Activated naive CD4-positive, alpha-beta T cell treated with anti-CD3 and anti-CD28 coated beads for 36 hours (primary cell): Measurements from ENCODE around the gene NAMPT. TPM values are rescaled to one million over a fixed set of nuclear protein-coding genes. Genes with fewer than 3 reads are reported as not detected.

Source experiments
- CTCF ChIA-PET: fragments of 350-600 bp; sonication (Branson Sonifier 250); formaldehyde crosslinking; loops from one replicate; lab custom pipeline; 2021; ENCODE audit warnings: antibody characterized with exemption; lab: Charles Lee
- DNase-seq: peaks from one replicate; pipeline ENCODE4 v3.0.0-alpha.2; 2020
- H3K27ac Mint-ChIP-seq: one replicate; pipeline ENCODE4 v1.8.0; 2021; ENCODE audit warnings: mild to moderate bottlenecking, mixed read lengths
- H3K27me3 Mint-ChIP-seq: one replicate; pipeline ENCODE4 v1.8.0; 2021; ENCODE audit warnings: low read depth, mixed read lengths
- H3K36me3 Mint-ChIP-seq: one replicate; pipeline ENCODE4 v1.8.0; 2021; ENCODE audit warnings: low read depth, mixed read lengths
- H3K4me1 Mint-ChIP-seq: one replicate; pipeline ENCODE4 v1.8.0; 2021; ENCODE audit warnings: low read depth, mixed read lengths
- H3K4me3 Mint-ChIP-seq: one replicate; pipeline ENCODE4 v1.8.0; 2021; ENCODE audit warnings: mild to moderate bottlenecking, moderate library complexity, mixed read lengths
- H3K9me3 Mint-ChIP-seq: one replicate; pipeline ENCODE4 v1.8.0; 2021; ENCODE audit warnings: mixed read lengths
- intact Hi-C: fragments of 100-400 bp; cut with micrococcal nuclease; formaldehyde crosslinking; loops from one replicate; pipeline ENCODE4 v1.15.1; 2023
- total RNA-seq, 2 experiments: library from RNA; stranded (reverse); gene quantifications; one replicate each; pipeline ENCODE4 v1.2.3, GENCODE V29; 2021

NAMPT gene
- total RNA-seq, 2 experiments from 2014 or later: 932 to 1,015 TPM

GRCh38 chr7:106262221-106262881, 22.4 kb downstream of the NAMPT start:
- Mint-ChIP-seq H3K27ac (peak overlapping the region; percentile 57), H3K4me3 (no peak overlapping the region), H3K9me3 (no peaks in the 10 kb centered on the region), H3K36me3 (peaks cover 88% of the 10 kb centered on the region), H3K4me1 (peaks cover 77% of the 10 kb centered on the region), H3K27me3 (no peaks in the 10 kb centered on the region)
- CTCF ChIA-PET: no interaction called here
- no peak for DNase-seq
- intact Hi-C loops: loop anchor here (5.0 kb wide), 1 partner anchor 200 kb away; no protein-coding TSS in a partner anchor

DNA sequence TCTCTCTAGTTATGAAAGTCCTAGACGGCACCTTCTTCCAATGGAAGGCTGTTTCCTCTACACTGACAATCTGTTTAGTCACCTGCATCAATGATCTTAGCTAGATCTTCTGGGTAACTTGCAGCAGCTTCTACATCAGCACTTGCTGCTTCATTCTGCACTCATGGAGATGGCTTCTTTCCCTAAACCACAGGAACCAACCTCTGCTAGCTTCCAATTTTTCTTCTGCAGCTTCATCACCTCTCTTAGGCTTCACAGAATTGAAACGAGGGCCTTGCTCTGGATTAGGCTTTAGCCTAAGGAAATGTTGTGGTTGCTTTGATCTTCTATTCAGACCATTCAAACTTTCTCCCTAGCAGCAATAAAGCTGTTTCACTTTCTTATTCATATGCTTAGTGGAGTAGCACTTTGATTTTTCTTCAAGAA, 24.6 kb downstream of the NAMPT start:
- Mint-ChIP-seq H3K36me3 (peaks cover 87% of the 10 kb centered on the region), H3K9me3 (no peaks in the 10 kb centered on the region), H3K4me1 (peaks cover 79% of the 10 kb centered on the region), H3K27ac (peak overlapping the region; percentile 76), H3K4me3 (no peak overlapping the region), H3K27me3 (no peaks in the 10 kb centered on the region)
- intact Hi-C loops: loop anchor here (1.0 to 5.0 kb wide), 3 partner anchors 19 to 202 kb away; no protein-coding TSS in a partner anchor
- DNase-seq: no peak
- CTCF ChIA-PET: interaction anchor here (0.8 kb wide), 1 partner anchor 10 kb away, joined by 3 read pairs; no protein-coding TSS in a partner anchor

GRCh38 chr7:106258789-106259188, 26.0 kb downstream of the NAMPT start:
- intact Hi-C loops: no loop called here
- Mint-ChIP-seq H3K4me1 (peaks cover 82% of the 10 kb centered on the region), H3K27me3 (no peaks in the 10 kb centered on the region), H3K4me3 (no peak overlapping the region), H3K9me3 (no peaks in the 10 kb centered on the region), H3K36me3 (peaks cover 89% of the 10 kb centered on the region), H3K27ac (peak overlapping the region; percentile 55)
- CTCF ChIA-PET: interaction anchor here (1.4 kb wide), 1 partner anchor 203 kb away, joined by 3 read pairs; no protein-coding TSS in a partner anchor
- no peak for DNase-seq

DNA sequence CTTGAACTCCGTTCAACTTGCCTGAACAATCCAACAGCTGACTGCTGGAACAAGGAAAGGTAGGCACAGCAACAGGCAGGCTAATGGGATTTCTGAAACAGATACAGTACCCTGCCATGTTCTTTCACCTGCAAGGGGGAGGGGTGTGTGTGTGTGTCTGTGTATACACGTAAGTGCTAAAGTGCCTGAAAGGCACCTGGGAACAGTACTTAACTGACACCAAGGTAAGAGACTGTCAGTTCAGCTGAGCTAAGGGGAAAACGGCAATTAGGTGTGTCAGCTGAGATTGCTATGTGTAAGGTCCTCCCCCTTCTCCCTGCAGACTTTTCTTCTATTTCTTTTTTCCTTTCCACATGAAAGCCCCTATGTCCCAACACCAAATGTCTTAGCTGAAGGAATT, 27.0 kb downstream of the NAMPT start:
- H3K36me3 Mint-ChIP-seq: peaks cover 89% of the 10 kb centered on the region
- peaks cover 73% of the 10 kb centered on the region for H3K4me1 Mint-ChIP-seq
- H3K9me3 Mint-ChIP-seq: no peaks in the 10 kb centered on the region
- no peak overlapping the region for H3K4me3 Mint-ChIP-seq
- no peak for DNase-seq
- intact Hi-C loops: no loop called here
- H3K27ac Mint-ChIP-seq: peak overlapping the region; percentile 76
- no peaks in the 10 kb centered on the region for H3K27me3 Mint-ChIP-seq
- CTCF ChIA-PET: interaction anchor here (1.4 kb wide), 1 partner anchor 204 kb away, joined by 3 read pairs; no protein-coding TSS in a partner anchor

- intact Hi-C loops: no loop called here
- H3K27ac Mint-ChIP-seq: peak overlapping the region; percentile 86
- CTCF ChIA-PET: no interaction called here
- peaks cover 87% of the 10 kb centered on the region for H3K36me3 Mint-ChIP-seq
- H3K4me3 Mint-ChIP-seq: no peak overlapping the region
- H3K4me1 Mint-ChIP-seq: peaks cover 62% of the 10 kb centered on the region
- no peaks in the 10 kb centered on the region for H3K9me3 Mint-ChIP-seq
- no peak for DNase-seq
- H3K27me3 Mint-ChIP-seq: no peaks in the 10 kb centered on the region
These were observed 28.6 kb downstream of the NAMPT start for GRCh38 chr7:106256144-106256543.

DNA sequence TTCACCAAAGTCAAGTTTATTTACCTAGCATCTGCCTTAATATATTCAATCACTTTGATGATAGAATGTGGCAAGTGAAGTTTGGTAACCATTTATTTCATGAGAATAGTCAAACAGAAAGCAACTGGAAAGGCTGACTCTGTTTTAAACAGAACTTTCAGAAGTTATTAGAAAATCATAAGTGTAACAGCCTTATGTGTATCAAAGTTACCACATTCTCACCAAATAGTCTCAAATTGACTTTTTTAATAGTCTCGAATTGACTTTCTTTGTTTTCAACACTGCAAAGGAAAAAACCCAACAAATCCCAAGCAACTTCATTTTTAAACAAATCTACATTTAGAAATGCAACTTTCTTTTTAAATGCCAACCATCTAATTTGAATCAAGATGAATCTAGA, 29.5 kb downstream of the NAMPT start:
- H3K4me1 Mint-ChIP-seq: peaks cover 53% of the 10 kb centered on the region
- H3K36me3 Mint-ChIP-seq: peaks cover 84% of the 10 kb centered on the region
- no peak overlapping the region for H3K4me3 Mint-ChIP-seq
- peak overlapping the region; percentile 86 for H3K27ac Mint-ChIP-seq
- H3K27me3 Mint-ChIP-seq: no peaks in the 10 kb centered on the region
- intact Hi-C loops: loop anchor here (1.0 kb wide), 1 partner anchor 91 kb away; no protein-coding TSS in a partner anchor
- no peaks in the 10 kb centered on the region for H3K9me3 Mint-ChIP-seq
- no peak for DNase-seq
- CTCF ChIA-PET: no interaction called here

DNA sequence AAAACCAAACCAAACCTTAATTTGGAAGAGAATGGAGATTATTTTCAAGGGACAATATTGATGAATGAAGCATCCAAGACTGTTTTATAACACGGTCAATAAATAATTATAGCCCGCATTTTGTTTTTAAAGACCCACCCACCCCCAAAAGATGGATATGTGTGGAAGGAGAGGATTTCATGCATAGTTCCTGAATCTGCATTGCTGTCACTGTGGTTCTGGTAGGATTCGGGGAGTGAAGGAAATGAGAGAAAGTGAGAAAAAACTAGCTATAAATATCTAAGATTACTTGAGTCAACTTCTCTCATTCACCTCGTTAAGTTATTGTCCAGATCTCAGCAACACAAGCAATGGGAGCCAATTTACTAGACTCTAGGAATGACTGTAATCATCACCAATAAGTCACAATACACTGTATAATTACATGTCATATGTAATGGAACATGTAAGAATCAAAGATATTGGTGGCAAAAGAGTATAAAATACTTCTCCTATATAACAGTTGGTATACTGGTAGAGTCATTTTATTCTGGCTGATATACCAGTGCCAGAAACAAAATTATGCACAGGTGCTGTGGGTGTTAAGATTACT, 30.2 kb downstream of the NAMPT start:
- H3K9me3 Mint-ChIP-seq: no peaks in the 10 kb centered on the region
- peaks cover 79% of the 10 kb centered on the region for H3K36me3 Mint-ChIP-seq
- H3K4me1 Mint-ChIP-seq: peaks cover 49% of the 10 kb centered on the region
- H3K27me3 Mint-ChIP-seq: no peaks in the 10 kb centered on the region
- no peak overlapping the region for H3K4me3 Mint-ChIP-seq
- DNase-seq: no peak
- CTCF ChIA-PET: no interaction called here
- no peak overlapping the region for H3K27ac Mint-ChIP-seq
- intact Hi-C loops: loop anchor here (1.0 kb wide), 1 partner anchor 92 kb away; no protein-coding TSS in a partner anchor

DNA sequence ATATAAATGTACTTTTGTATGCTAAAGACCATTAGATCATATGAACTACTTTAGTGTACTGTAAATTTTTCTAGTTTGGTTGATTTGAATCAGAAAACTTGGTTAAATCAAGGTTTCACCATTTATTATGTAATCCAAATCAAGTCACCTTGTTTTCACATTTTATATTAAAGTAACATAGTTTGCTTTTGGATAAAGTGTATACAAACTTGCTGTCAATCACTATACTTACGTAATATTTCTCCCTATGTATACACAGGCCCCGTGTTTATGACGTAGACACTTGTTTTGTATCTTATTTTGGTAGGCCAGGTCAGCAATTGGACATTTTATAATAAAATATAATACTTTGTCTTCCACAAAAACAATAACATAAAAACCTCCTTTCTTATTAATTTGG, 32.2 kb downstream of the NAMPT start:
- Mint-ChIP-seq H3K36me3 (peaks cover 72% of the 10 kb centered on the region), H3K4me3 (no peak overlapping the region), H3K27me3 (no peaks in the 10 kb centered on the region), H3K4me1 (peaks cover 31% of the 10 kb centered on the region), H3K27ac (peak overlapping the region; percentile 13), H3K9me3 (no peaks in the 10 kb centered on the region)
- CTCF ChIA-PET: no interaction called here
- no peak for DNase-seq
- intact Hi-C loops: no loop called here

- DNase-seq: no peak
- Mint-ChIP-seq H3K27me3 (no peaks in the 10 kb centered on the region), H3K36me3 (peaks cover 53% of the 10 kb centered on the region), H3K4me1 (peaks cover 7% of the 10 kb centered on the region), H3K9me3 (peaks cover 6% of the 10 kb centered on the region), H3K4me3 (no peak overlapping the region), H3K27ac (no peak overlapping the region)
- intact Hi-C loops: no loop called here
- CTCF ChIA-PET: no interaction called here
These were observed 35.3 kb downstream of the NAMPT start for GRCh38 chr7:106249488-106249887.

DNA sequence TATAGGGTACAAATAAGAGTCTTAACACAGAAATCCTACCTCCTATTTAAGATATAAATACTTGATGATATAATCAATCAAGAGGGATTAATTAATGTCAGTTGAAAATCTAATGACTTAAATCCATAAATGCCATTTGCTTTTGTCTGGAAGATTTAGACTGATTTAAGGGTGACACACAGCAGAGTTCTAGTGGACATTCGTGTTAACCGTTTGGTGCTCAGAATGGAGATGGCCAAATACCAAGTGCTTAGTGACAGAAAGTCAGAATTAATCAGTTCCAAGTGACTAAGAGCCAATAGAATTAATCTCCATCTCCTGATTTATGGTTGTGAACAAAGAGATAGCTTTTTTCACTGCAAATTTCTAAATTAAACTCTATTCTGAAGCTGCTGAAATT, 36.2 kb downstream of the NAMPT start:
- no peak for DNase-seq
- Mint-ChIP-seq H3K36me3 (peaks cover 44% of the 10 kb centered on the region), H3K27ac (no peak overlapping the region), H3K9me3 (peaks cover 10% of the 10 kb centered on the region), H3K4me3 (no peak overlapping the region), H3K4me1 (peaks cover 2% of the 10 kb centered on the region), H3K27me3 (no peaks in the 10 kb centered on the region)
- CTCF ChIA-PET: no interaction called here
- intact Hi-C loops: no loop called here

DNA sequence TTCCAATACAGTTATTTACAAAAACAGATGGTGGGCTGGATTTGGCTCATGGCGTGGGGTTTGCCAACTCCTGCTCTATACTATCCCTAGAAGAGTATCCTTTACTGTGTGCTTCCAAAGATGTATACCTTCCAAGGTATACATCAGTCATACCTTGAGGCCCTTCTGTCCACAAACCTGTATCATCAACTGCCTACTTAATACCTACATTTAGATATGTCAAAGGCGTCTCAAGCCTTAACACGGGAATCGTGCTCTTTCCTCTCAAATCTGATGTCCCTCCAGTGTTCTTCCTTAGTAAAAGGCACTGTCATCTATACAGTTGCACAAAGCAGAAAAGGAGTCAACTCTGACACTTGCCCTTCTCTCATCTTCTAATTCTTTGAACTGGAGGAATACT, 36.9 kb downstream of the NAMPT start:
- intact Hi-C loops: no loop called here
- Mint-ChIP-seq H3K4me3 (no peak overlapping the region), H3K4me1 (no peaks in the 10 kb centered on the region), H3K27ac (no peak overlapping the region), H3K27me3 (no peaks in the 10 kb centered on the region), H3K36me3 (peaks cover 36% of the 10 kb centered on the region), H3K9me3 (peaks cover 10% of the 10 kb centered on the region)
- no peak for DNase-seq
- CTCF ChIA-PET: no interaction called here

GRCh38 chr7:106246902-106247711, 37.7 kb downstream of the NAMPT start:
- H3K27me3 Mint-ChIP-seq: no peaks in the 10 kb centered on the region
- no peaks in the 10 kb centered on the region for H3K4me1 Mint-ChIP-seq
- H3K9me3 Mint-ChIP-seq: peaks cover 10% of the 10 kb centered on the region
- intact Hi-C loops: no loop called here
- H3K27ac Mint-ChIP-seq: peak overlapping the region; percentile 47
- no peak overlapping the region for H3K4me3 Mint-ChIP-seq
- CTCF ChIA-PET: no interaction called here
- peaks cover 32% of the 10 kb centered on the region for H3K36me3 Mint-ChIP-seq
- DNase-seq: no peak
